Activated naive CD8-positive, alpha-beta T cell treated with anti-CD3 and anti-CD28 coated beads, Interleukin-2, amount 50 U/mL, for 16 hours (primary cell): ENCODE data around the gene EPS8.
"Not testable (repeated sequence)": the region's sequence is repeated elsewhere in the genome, so short reads cannot be mapped to it uniquely, and the experiment has no call there.

Experiments
- DNase-seq: peaks from one replicate; pipeline ENCODE4 v3.0.0-alpha.2; 2020; ENCODE audit warnings: low read depth, low spot score

The EPS8 gene

GRCh38 chr12:15800278-15800677, 11.1 kb upstream of the EPS8 start:
- no peak for DNase-seq

GRCh38 chr12:15797818-15798217, 8.6 kb upstream of the EPS8 start:
- no peak for DNase-seq

- no peak for DNase-seq
Measured at GRCh38 chr12:15796493-15797141, 7.4 kb upstream of the EPS8 start.

- no peak for DNase-seq
Measured at GRCh38 chr12:15794836-15795235, 5.6 kb upstream of the EPS8 start.

- no peak for DNase-seq
Measured at GRCh38 chr12:15794196-15794595, 5.0 kb upstream of the EPS8 start.

GRCh38 chr12:15788233-15789219, 662 bp downstream of the EPS8 start:
- no peak for DNase-seq

- no peak for DNase-seq
Measured at GRCh38 chr12:15787778-15788177, 1.4 kb downstream of the EPS8 start.

- no peak for DNase-seq
Measured at GRCh38 chr12:15786772-15787171, 2.4 kb downstream of the EPS8 start.

- DNase-seq = no peak
Measured at GRCh38 chr12:15783288-15783687, 5.9 kb downstream of the EPS8 start.

GRCh38 chr12:15782667-15783066, 6.5 kb downstream of the EPS8 start:
- DNase-seq = no peak

- no peak for DNase-seq
Measured at GRCh38 chr12:15779925-15780324, 9.3 kb downstream of the EPS8 start.

- no peak for DNase-seq
Measured at GRCh38 chr12:15778126-15778525, 11.1 kb downstream of the EPS8 start.

- DNase-seq = no peak
Measured at GRCh38 chr12:15777355-15778012, 11.7 kb downstream of the EPS8 start.

- no peak for DNase-seq
Measured at GRCh38 chr12:15776532-15776931, 12.7 kb downstream of the EPS8 start.

- no peak for DNase-seq
Measured at GRCh38 chr12:15774819-15775218, 14.4 kb downstream of the EPS8 start.

- no peak for DNase-seq
Measured at GRCh38 chr12:15772405-15773018, 16.7 kb downstream of the EPS8 start.

- DNase-seq = no peak
Measured at GRCh38 chr12:15770581-15770980, 18.6 kb downstream of the EPS8 start.

- no peak for DNase-seq
Measured at GRCh38 chr12:15770021-15770420, 19.2 kb downstream of the EPS8 start.

- no peak for DNase-seq
Measured at GRCh38 chr12:15769586-15769985, 19.6 kb downstream of the EPS8 start.

GRCh38 chr12:15767301-15767700, 21.9 kb downstream of the EPS8 start:
- DNase-seq = no peak

GRCh38 chr12:15763328-15763727, 25.9 kb downstream of the EPS8 start:
- no peak for DNase-seq

GRCh38 chr12:15762162-15762561, 27.0 kb downstream of the EPS8 start:
- DNase-seq = not testable (repeated sequence)
